ENCODE data around the gene MCC.
A peak's percentile ranks its signal among the peaks of the same experiment; 100 is the strongest.

The MCC gene

DNA sequence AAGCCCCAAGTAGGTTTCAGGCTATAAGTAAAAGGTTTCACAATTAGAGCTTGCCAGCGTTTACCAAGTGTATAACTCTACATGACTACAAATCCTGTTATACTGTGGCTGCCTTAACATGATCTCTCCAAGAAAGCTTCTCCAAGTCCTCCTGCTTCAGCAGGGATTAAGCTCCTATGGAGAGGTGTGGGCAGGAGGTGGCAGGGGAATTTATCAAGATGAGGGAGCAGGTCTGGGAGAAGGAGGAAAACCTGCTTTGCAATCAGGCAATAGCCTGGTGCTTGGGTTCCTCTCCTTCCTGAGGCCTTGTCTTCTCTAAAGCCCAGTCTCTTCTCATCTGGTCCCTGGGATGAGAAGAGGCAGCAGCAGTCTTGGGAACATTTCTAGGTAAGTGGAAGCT is 188.7 kb downstream of the MCC start:
- TF ChIP-seq, protein P1, sequence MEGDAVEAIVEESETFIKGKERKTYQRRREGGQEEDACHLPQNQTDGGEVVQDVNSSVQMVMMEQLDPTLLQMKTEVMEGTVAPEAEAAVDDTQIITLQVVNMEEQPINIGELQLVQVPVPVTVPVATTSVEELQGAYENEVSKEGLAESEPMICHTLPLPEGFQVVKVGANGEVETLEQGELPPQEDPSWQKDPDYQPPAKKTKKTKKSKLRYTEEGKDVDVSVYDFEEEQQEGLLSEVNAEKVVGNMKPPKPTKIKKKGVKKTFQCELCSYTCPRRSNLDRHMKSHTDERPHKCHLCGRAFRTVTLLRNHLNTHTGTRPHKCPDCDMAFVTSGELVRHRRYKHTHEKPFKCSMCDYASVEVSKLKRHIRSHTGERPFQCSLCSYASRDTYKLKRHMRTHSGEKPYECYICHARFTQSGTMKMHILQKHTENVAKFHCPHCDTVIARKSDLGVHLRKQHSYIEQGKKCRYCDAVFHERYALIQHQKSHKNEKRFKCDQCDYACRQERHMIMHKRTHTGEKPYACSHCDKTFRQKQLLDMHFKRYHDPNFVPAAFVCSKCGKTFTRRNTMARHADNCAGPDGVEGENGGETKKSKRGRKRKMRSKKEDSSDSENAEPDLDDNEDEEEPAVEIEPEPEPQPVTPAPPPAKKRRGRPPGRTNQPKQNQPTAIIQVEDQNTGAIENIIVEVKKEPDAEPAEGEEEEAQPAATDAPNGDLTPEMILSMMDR (IDR thresholded peaks at IDR 0.05; ENCODE audit: extremely low read depth, insufficient read depth, missing control alignments): no peak
- in situ Hi-C loops (cut with MboI; ENCODE audit: low pct_unique_long_range_greater_than_20kb, low sequenced_read_pairs, unreplicated experiment): no loop called here
- DNase-seq (ENCODE audit: low spot score): no peak

DNA sequence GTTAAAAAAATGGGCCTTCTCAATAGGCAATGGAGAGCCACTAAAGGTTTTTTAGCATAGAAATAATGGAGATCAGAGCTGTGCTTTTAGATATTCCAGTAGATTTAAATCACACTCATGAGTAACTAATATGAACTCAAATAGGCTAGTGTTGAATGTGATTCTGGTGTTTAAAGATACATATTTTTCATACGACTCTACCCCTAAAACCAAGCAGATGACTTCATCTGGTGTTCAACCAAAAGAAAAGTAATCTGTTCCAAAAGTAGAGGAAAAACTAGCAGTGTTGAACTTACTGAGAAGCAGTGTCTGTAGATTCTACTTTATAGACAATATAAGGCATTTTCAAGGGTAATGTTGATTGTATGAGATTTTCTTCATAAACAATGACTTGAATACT is 191.6 kb downstream of the MCC start:
- in situ Hi-C loops (cut with MboI; ENCODE audit: low pct_unique_long_range_greater_than_20kb, low sequenced_read_pairs, unreplicated experiment): no loop called here

DNA sequence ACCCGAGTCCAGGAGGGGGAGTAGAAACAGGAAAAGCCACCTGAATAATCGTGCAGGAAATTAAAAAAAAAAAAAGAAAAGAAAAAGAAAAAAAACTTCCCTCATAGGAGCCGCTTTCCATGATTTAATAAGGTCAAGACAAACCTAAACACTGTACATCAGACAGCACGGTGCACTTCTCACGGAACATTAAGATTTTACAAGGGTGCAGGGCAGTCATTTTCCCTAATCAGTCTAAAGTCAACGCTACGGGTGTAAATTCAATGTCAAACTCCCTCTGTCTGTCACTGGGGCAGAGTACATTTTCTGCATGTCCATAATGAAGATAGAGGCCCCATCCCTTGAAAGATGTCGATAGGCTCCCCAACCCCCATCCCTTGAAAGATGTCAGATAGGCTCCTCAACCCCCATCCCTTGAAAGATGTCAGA is 193.1 kb downstream of the MCC start:
- TF ChIP-seq, protein P1 (IDR thresholded peaks at IDR 0.05; ENCODE audit: extremely low read depth, insufficient read depth, missing control alignments): no peak
- in situ Hi-C loops (cut with MboI; ENCODE audit: low pct_unique_long_range_greater_than_20kb, low sequenced_read_pairs, unreplicated experiment): no loop called here
- no peak for DNase-seq (ENCODE audit: low spot score)

More for the DNA sequence above, 191.6 kb downstream of the MCC start:
- TF ChIP-seq, protein P1 (IDR thresholded peaks at IDR 0.05; ENCODE audit: extremely low read depth, insufficient read depth, missing control alignments): no peak
- DNase-seq (ENCODE audit: low spot score): no peak

DNA sequence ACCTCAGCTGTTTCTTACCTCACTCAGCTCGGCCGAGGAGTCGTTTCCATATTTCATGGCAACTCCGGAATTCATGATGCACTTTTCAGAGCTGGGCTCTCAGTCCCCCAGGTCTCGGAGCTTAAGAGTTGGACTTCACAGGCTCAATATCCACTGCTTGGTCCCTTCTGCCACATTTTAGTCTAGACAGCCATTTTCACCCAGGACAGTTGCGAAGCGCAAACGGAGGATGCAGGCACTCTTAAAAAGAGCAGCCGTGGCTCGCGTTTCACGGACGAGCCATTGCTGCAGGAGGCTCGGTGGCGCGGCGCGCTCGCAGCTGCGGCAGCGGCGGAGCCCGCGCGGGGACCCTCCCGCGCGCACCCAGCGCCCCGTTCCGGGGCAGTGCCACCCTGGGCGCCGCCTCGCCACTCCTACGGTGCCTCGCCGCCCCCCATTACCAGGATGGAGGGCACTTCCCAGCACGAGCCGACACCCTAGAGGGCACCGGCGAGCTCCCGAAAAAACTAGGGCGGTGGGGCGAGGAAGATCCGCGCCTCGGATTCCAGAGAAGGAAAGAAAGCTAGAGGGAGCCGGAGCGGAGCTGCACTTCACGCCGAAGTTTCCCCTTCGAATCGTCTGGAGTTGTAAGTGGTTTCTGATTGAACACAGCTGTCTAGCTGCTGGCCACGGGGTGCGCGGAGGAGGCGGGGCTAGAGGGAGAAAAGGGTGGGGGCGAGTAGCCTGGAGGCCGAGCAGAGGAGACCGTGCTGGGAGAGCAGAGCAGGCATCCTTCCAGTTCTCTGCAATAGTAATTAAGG is 193.7 kb downstream of the MCC start:
- TF ChIP-seq, protein P1 (IDR thresholded peaks at IDR 0.05; ENCODE audit: extremely low read depth, insufficient read depth, missing control alignments): no peak
- in situ Hi-C loops (cut with MboI; ENCODE audit: low pct_unique_long_range_greater_than_20kb, low sequenced_read_pairs, unreplicated experiment): no loop called here
- DNase-seq (ENCODE audit: low spot score): peak; percentile 83

DNA sequence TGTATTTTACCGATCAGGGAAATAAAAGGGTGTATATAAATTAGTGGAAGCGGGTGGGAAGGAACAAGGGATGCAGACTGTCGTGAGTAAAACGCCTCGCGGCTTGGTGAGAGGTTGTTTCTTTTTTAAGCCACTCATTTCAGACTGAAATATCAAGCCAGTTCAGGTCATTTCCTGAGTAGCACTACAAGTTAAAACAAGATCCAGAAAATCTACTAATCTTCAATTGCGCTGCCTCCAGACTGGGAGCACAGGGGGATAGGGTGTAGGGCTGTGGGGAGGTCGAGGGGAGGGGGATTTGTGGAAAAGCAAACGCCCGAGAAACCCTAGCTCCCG is 194.3 kb downstream of the MCC start:
- TF ChIP-seq, protein P1 (IDR thresholded peaks at IDR 0.05; ENCODE audit: extremely low read depth, insufficient read depth, missing control alignments): no peak
- in situ Hi-C loops (cut with MboI; ENCODE audit: low pct_unique_long_range_greater_than_20kb, low sequenced_read_pairs, unreplicated experiment): no loop called here
- peak; percentile 40 for DNase-seq (ENCODE audit: low spot score)

DNA sequence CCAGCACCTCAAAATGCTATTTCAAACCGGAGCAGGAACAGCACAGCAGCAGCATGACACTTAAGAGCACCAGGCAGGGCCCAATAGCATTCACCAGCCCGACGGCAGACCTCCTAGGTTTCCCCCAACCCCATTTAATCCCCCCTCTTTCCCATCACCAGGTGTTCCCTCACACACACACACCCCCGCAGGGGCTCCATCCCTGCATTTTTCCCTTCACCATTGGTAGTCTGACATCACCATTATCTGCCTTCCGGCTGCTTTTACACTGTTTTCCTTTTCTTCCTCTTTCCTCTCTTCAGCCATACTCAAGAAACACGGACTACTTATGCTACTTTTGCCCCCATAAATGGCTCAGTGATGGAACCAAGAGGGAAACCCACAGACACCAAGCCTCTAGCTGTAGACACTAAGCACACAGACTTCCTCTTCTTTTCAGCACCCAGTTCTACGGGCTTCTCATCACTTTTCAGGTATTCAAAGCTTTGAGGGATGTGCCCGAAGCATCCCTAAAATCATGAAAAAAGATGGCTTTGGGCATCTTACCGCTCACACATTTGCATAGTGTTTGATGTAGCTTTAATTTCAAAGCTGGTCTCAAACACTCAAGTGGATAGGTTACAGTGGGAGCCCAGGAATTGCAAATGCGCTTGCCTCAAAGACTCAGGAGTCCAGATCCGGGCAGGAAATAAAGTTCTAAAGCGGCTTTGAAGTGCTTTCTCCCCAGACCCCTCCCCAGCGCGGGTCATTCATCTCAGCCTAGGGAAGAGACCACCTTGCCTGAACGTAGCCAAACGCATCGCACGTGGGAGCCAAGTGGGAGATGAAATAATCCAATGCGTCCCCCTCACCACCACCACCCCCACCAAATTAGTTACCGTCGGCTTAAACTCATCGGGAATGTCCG is 194.9 kb downstream of the MCC start:
- TF ChIP-seq, protein P1 (IDR thresholded peaks at IDR 0.05; ENCODE audit: extremely low read depth, insufficient read depth, missing control alignments): no peak
- in situ Hi-C loops (cut with MboI; ENCODE audit: low pct_unique_long_range_greater_than_20kb, low sequenced_read_pairs, unreplicated experiment): no loop called here
- DNase-seq (ENCODE audit: low spot score): no peak
